GM19240 (cell line): Measurements from ENCODE around the gene ACVR1B.

ENCODE experiments used
- DNase-seq: peaks from one replicate; pipeline ENCODE4 v3.0.0; 2011; ENCODE audit warnings: low spot score; ENCODE audit not compliant: insufficient read length

The ACVR1B gene

DNA sequence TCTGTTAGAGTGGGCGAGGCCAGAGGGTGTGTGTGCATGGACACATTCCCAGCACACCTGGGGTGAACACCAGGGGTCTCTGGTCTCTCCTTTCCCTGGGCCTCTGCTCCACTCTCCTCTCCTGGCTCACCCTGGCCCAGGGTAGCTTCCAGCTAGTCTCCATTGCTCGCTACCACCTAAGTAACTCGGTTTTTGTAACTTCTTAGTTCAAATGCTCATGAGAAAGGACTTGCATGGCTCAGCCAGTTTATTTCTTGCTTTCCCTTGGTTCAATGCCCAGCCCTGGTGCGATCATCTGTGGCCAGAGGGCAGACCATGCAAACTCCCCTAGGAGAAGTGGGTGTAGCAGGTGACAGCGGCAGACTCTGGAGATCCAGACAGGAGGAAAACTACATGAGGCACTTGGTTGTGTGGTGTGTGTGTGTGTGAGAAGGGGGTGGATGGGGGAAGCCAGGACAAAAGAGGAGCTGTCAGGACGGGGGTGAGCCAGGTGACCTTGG, 8.9 kb upstream of the ACVR1B start:
- DNase-seq = no peak

GRCh38 chr12:51943346-51943745, 8.2 kb upstream of the ACVR1B start:
- DNase-seq = no peak

DNA sequence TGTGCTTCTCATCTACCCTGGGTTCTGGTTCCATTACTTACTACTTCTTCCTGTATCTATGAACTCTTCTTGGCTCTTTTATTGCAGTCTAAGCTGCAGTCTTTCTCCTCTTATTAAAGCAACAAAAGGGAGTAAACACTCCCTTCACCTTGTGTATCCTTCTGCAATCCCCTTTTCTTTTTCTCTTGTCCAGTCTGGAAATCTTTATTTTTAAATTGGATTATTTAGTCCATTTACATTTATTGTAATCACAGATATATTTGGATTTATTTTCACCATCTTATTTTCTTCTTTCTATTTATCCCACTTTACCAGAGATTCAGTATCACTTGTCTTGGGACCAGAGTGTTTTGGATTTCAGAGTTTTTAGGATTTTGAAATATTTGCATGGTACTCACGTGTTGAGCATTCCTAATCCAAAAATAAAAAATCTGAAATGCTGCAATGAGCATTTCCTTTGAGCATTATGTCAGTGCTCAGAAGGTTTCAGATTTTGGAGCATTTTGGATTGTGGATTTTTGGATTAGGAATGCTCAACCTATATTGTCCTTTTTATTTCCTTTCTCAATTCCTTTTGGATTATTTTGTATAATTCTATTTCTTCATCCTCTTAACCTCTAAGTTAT, 6.8 kb upstream of the ACVR1B start:
- no peak for DNase-seq

GRCh38 chr12:51947246-51947996, 4.1 kb upstream of the ACVR1B start:
- no peak for DNase-seq

- DNase-seq = no peak
Measured at GRCh38 chr12:51948066-51948465, 3.4 kb upstream of the ACVR1B start.

GRCh38 chr12:51949342-51950030, 2.0 kb upstream of the ACVR1B start:
- DNase-seq = no peak

DNA sequence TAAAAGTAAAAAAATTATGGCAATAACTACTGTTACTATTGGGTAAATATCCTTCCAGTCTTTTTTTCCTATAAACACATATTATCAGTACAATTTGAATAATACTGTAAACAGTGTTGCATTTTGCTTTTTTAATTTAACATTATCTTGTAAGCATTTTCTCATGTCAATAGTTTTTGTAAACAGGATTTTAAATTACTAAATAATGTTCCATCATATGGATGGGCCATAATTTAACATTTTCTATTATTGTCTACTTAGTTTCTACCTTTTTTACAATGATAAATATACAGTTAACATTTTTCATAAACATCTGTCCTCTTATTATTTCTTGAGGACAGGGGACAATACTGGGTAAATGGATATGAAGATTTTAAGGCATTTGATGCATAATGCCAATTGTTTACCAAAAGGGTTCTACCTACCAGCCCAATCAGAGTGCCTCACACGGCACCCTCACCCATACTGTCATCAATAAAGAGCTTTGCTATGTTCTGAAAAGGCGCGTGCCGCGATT, 759 bp upstream of the ACVR1B start:
- DNase-seq = no peak

DNA sequence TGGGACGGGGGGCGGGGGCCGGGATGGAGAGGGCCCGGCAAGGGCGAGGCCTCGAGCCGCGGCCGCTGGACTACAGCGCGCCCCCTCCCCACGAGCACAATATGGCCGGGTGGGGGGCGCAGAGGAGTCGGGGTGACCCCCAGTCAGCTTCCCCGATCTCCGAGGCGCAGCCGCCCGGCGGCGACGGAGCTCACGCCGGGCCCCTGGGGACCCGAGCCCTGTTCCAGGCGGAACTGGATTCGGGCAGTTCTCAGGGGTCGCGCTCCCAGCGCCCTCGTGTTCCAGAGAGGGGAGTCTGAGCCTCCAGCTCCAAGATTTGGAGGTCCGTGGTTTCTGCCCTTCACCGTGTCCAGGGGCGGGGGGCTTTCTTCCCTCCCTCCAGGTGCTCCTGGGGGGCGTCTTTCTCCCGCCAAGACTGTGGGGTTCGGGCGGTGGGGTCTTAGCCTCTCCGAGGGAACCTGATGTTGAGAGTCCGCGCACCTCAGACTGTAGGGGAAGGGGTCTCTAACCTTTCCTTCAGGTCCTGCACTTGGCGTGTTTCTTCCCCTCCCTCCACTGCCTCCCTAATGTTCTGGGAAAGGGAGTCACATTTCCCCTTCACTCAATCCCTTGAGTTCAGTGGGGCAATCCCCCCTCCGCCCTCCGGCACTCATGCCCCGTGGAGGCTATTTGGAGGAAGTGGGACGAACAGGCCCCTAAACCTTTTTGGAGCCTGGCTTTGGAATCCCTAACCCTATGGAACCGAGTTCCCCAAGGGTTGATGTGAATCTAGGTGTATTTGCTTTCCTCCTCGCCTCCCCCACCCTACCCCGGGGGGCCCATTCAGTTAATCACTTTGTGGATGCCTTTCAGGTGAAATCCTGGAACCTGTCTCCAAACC, 584 bp downstream of the ACVR1B start:
- no peak for DNase-seq

DNA sequence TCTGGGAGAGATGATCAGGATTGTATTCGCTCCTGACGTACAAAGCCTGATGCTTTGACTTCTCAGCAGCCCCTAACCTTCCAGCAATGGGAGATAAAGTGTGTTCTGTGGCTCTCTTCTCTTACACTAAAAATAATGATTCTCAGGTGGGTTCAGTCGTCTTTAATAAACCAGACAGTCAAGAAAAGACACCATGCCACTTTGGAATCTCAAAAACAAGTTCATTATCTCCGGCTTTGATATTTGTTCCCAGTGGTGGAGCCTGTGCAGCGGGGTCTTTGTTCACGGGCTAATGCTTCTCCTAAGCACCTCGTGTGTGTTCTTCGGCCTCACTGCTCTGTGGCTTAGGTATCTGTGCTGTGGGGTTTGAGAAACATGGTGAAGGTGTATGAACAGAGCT, 1.6 kb downstream of the ACVR1B start:
- no peak for DNase-seq

GRCh38 chr12:51953864-51954263, 2.4 kb downstream of the ACVR1B start:
- no peak for DNase-seq

GRCh38 chr12:51954561-51955361, 3.3 kb downstream of the ACVR1B start:
- no peak for DNase-seq

- no peak for DNase-seq
Measured at GRCh38 chr12:51955702-51956101, 4.2 kb downstream of the ACVR1B start.

GRCh38 chr12:51958542-51958941, 7.0 kb downstream of the ACVR1B start:
- DNase-seq = no peak

DNA sequence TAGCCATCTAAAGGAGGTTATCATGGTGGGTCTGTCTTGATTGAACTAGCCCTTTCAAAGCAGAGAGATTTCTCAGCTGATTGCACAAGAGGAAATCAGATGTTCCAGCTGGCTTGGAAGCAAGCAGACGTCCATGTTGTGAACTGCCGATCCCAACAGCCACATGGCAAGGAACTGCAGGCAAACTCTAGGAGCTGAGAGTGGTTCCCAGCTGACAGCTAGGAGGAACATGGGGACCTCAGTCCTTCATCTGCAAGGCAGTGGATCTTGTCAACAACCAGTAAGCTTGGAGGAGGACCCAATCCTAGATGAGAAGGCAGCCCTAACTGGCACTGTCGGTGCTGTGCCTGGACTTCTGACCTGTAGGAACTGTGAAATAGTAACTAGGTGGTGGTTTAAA, 7.7 kb downstream of the ACVR1B start:
- DNase-seq = no peak

GRCh38 chr12:51959921-51960320, 8.4 kb downstream of the ACVR1B start:
- DNase-seq = no peak

DNA sequence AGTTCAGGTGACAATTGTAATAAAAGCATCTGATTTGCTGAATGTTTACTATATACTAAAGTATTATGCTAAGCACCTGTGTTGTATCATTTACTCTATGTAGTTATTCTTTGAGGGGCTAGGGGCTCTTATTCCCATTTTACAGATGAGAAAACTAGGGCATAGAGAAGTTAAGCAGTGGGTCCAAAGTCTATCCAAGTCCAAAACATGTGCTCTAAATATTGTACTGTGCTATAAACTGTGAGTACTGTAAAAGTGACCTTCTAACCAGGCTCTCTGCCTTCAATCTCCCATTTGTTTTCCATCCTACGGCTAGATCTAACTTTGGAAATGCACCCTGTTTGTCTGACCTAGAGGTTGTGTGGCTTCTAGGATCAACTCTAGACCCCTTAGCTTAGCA, 9.0 kb downstream of the ACVR1B start:
- no peak for DNase-seq

GRCh38 chr12:51960890-51961289, 9.4 kb downstream of the ACVR1B start:
- DNase-seq = no peak

DNA sequence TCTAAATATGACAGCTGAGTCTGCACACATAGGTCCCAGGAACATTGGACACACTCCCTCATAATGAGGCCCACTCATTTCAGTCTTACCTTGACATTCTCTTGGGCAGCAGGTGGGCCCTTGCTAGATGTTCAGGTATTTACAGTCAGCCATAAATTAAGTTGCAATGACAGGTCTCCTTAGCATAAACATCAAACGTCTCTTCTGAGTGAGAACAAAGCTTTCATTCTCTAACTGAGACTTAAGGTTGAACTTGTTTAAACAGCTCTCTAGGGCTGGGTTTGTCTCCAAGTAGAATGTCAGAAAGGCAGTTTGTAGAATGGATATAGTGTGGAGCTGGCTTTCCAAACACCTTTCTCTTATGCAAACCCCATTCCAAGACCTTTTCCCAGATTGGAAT, 10.3 kb downstream of the ACVR1B start:
- DNase-seq = no peak

GRCh38 chr12:51962737-51963136, 11.2 kb downstream of the ACVR1B start:
- no peak for DNase-seq

DNA sequence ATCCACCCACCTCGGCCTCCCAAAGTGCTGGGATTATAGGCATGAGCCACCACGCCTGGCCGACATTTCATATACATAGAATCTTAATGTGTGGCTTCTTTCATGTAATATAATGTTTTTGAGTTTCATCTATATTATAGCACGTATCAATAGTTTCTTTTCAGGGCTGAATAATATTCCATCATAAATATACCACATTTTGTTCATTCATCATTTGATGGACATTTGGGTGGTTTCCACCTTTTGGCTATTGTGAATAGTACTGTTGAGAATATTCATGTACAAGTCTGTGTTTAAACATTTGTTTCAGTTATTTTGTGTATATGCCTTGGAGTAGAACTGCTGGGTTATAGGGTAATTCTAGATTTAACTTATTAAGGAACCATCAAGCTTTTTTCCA, 12.0 kb downstream of the ACVR1B start:
- no peak for DNase-seq
